ENCODE measurements around the gene HDAC4.

- TF ChIP-seq ATF1 (CRISPR knock-in tag; IDR thresholded peaks at IDR 0.05) (no peak), CTCF (IDR thresholded peaks at IDR 0.05) (no peak), AFF4 (CRISPR knock-in tag; IDR thresholded peaks at IDR 0.05; ENCODE audit: borderline replicate concordance) (no peak), ZBTB21 (CRISPR knock-in tag; IDR thresholded peaks at IDR 0.05; ENCODE audit: borderline replicate concordance) (no peak), ZSCAN18 (CRISPR knock-in tag; IDR thresholded peaks at IDR 0.05) (no peak), ETV6 (CRISPR knock-in tag; IDR thresholded peaks at IDR 0.05) (no peak), ZNF532 (CRISPR knock-in tag; IDR thresholded peaks at IDR 0.05; ENCODE audit: borderline replicate concordance) (no peak)
Observed at GRCh38 chr2:239337877-239338484, 62.8 kb downstream of the HDAC4 start.

Data from WTC11 (cell line).